GM21515 (cell line): ENCODE measurements around the gene CUX1.

Source experiments
- ATAC-seq: cut with Tn5 transposase; IDR thresholded peaks from one replicate; pipeline ENCODE4 v1.9.1; 2021; ENCODE audit not compliant: unreplicated experiment

Gene CUX1

DNA sequence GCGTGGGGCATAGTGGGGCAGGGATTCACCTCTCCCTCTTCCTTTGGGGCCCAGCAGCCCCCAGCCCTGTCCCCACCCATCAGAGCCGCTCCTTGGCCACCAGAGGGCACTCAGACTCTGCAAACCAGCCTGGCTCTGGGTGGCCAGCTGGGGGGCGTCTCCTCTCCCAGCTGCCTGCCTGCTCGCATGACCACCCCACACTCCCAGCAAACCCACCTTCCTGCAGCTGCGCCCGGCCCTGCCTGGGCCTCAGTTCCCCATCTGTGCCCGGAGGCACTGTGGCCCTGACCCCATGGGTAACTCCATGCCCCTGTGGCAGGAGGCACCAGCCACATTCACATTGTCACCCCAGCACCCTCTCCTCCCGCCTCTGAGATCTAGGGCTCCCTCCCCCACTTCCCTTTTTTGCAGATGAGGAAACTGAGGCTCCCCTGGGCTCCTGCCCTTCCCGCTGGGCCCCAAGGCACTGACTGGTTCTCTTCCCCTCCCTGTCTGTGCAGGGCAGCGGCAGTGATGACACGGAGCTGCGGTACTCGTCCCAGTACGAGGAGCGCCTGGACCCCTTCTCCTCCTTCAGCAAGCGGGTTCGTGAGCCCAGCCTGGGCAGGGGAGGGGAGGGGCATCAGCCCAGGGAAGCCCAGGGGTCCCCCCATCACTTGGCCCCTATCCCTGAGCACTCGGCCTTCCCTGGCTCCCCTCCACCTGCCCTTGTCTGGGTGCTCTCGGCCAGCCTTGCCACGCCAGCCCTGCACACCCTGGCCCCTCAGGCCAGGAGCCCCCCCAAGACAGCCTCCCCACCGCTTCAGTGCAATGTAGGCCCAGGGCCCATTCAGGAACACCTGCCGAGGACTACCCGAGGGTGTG, 462.3 kb downstream of the CUX1 start:
- peak; percentile 65 for ATAC-seq

DNA sequence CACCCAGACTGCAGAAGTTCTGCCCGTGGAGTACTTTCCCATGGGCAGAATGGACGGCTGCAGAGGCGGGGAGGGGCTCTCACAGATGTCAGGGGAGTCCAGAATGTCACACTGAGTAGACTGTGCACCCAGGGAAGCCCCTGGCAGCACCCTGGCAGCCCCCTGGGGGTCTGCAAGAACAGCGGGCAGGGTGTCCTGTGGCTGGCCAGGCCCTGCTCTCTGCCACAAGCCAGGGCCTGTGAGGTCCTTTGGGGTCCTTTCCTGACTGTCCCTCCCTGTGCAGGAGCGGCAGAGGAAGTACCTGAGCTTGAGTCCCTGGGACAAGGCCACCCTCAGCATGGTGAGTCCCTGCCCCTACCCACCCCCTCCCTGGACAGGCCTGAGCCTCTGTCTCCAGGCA, 463.1 kb downstream of the CUX1 start:
- no peak for ATAC-seq

DNA sequence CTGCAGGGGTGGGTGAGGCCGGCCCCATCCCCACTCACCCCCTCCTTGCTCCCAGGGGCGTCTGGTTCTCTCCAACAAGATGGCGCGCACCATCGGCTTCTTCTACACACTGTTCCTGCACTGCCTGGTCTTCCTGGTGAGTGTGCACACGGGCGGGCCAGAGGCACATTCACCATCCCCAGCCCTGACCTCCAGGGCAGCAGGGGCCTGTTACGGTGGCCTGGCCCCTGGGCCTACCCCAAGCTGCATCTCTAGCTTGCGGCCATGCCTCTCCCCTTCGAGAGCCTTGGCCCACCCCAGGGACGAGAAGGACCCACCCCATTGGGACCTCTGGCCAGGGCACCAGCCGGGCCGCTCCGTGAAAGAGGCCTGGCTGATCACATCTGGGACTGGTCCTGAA, 464.4 kb downstream of the CUX1 start:
- no peak for ATAC-seq

DNA sequence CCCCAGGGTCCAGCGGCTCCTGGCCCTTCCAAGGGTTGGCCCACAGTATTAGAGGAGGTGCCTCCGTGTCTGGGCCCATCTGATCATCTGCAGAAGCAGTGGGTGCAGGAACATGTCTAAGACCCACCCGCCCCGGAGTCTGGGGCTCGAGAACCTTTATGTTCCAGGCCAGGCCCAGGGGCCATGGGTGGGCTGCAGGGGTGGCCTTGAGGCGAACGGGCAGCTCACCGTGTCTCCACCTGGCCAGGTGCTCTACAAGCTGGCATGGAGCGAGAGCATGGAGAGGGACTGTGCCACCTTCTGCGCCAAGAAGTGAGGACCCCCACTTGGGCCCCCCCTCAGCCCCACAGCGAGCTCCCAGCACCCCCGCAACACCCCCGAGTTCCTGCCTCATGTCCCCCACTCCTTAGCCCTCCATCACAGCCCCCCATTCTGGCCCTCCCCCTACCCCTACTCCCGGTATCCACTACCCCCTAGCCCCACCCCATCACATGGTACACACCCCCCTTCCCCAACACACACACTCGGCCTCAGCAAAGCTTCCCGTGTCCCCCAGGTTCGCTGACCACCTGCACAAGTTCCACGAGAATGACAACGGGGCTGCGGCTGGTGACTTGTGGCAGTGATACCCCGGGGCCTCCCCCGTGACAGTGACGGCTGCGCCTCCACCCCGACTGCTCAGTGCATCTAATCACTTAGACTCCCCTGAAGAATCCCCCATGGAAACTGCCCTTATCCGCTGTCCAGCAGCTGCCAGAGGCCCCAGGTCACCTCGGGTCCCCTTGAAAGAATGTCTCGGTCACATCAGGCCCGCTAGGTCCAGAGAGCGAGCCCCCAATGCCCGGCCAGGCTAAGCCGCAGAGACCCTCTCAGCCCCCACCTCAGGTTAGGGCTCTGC, 465.3 kb downstream of the CUX1 start:
- ATAC-seq = no peak

DNA sequence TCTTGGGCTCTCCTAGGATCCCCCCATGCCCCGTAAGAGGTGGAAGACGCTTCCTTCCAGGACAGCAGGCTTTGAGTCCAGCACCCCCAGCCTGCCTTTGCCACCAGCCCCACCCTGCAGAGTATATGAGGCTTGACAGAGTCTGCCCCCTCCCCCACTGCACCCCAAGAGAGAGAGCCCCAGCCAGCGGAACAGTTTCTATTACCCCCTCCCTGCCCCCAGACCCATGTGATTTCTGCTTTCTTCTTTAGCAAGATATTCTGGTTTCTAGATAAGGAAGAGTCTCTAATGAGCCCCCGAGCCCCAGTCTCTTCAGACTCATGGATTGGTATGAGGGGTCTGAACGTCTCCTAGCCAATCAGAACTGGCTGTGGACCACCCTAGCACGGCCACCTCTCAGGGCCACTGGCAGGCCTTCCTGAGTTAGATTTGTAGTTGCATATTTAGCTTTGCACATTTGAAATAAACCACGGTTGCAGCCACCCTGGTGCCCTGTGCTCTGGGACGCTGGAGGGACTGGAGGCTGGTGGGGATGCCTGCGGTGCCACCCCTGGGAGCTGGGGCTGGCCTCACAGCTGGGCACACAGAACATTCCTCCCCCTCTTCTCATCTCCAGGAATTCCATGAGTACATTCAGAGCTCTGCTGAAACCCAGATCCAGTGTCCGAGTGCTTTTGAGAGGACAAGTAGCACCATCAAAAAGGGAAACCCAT, 466.2 kb downstream of the CUX1 start:
- no peak for ATAC-seq

DNA sequence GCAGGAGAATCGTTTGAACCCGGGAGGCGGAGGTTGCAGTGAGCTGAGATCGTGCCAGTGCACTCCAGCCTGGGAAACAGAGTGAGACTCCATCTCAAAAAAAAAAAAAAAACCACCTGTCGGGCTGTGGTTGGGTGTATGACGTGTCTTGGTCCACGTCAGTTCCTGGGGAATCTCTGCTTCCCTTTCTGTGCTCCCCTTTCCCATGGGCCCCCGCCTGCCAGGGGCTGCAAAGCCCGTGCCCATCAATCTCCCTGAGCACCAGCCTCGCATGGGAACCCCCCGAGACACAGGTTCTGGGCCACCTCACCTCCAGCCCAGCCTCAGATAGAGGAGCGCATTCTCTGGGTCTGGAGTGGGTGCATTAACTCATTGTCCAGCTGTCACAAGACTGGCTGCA, 467.0 kb downstream of the CUX1 start:
- ATAC-seq = no peak

DNA sequence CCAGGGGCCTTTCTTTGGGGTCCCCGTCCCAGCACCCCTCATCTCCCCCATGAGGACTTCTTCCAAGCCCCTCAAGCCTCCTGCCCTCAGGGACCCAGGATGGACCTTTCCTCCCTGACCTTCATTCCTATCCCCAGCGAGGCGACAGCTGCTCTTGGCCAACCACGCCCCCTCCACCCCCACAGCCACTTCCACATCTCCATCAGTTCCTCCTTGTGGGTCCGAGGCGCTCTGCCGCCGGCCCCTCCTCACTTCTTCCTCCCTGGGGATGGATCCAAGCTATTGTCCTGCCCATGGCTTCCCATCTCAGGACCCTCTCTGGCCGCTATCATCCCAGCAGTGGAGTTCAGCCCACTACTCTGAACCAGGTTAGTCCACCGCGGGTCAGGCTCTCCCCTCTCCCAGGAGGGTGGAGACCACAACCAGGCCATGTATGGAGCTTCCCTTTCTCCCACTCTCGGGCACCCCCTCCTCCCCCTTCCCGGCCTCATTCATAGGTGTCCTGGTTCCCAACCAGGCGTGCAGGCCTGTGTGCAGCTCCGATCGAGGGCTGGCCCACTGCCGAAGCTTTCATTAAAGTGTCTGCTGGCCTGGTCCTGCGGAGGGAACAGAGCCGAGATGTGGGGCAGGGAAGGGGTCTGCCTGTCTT, 467.6 kb downstream of the CUX1 start:
- no peak for ATAC-seq

DNA sequence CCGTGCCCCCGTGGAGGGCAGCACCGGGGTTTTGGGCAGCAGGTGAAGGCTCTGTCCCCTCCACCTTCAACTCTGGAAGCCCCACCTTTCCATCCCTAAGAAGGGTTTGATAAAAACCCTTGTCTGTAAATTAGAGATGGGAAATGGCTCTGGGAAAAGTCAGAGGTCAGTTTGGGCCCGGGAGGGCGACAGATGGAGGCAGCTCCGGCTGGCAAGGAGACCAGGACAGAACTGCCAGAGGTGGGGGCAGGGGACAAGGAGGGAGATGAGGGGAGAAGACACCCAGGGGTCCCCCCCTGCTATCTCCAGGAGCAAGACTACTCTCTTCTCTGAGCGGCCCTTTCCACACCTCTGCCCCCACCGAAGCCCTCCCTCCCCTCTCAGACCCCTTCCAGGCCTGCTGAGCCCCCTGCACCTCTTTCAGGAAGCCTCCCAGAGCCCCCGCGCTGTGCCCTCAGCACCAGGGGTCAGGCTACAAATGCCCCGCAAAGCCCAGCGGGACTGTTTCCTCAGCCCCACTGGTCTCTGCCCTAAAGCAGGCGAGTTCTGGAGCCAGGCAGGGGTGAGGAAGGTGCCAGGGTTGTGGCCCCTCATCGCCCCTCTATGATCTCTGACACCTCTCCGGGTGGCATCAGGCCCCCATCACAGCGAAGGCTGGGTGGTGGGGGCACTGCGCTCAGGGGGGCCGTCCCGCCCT, 468.3 kb downstream of the CUX1 start:
- no peak for ATAC-seq

DNA sequence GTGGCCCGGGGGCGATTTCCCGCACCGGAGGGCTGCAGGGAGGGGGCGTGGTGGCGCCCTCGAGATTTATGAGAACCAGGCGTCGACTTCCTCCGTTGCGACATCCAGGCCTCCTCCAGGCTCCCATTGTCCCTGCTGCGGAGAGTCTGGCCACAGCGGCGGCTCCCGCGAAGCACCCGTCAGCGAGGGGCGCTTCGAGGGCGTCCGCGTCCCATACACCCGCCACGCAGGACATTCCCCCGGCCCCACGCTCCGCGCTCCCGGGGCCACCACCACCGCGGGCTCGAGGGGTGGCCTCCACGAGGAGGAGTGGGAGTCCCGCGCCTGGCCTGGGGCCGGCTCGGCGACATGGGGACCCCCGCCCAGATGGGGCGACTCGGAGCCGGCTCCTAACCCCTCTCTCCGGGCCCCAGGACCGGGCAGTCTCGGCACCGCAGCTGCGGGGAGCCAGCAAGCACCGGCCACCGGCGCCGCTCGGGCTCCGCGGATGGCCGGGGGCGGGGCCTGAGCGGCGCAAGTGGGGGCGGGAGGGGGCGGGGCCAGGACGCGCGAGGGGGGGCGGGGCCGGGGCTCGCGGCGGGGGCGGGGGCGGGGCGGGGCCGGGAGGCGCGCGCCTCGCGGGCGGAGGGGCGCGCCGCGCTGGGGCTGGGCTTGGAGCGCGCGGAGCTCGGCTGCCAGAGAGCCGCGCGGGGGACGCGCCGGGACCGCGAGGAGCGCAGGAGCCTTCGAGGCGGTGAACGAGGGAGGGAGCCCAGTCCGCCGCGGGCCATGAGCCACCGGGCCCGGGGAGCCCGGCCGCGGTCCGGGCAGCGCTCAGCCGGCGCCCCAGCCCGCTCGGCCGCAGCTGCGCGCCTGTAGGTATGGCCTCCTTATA, 469.0 kb downstream of the CUX1 start, which contains the start of gene SH2B2:
TSS of gene SH2B2 (plus strand) at position 632 of the 874 bp plus-strand sequence. CDS start 13,683 bp downstream, outside the sequence.
- ATAC-seq = peak; percentile 22

DNA sequence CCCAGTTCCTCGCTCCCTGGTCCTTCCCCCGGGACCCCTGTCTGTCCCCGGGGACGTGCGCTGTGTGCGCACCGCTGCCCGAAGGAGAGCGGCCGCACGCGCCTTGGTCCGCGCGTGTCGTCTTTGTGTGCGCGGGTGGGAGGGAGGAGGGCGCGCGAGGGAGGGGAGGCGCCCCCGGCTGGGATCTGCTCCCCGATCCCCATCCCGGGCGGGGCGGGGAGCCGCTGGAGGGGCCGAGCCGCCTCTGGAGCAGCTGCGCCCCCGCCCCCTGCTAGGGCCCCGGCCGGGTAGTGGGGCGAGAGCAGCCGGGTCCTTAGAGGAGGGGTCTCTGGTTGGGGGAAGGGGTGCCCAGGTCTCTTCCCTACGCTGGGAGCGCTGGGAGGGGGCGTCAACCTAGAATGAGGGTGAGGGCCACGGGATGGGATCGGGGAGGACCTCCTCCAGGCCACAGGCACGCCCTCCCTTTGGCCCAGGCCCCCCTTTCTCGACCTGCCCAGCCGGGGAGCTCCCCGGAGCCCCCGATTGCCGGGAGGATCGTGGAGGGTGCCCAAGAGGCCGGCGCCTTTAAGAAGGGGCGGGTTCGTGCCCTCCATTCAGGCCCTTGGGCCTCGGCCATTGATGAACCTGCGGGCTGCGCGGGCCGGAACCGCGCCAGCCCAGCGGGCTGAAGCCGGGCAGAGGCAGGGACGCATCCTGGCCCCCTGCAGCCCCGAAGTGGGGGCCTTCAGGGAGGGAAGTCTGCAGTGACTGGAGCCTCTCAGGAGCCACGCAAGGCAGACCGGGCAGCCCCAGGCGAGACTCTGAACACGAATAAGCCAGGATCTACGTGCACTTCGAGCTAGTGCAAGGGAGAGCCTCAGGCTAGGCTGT, 469.9 kb downstream of the CUX1 start:
- ATAC-seq = no peak

DNA sequence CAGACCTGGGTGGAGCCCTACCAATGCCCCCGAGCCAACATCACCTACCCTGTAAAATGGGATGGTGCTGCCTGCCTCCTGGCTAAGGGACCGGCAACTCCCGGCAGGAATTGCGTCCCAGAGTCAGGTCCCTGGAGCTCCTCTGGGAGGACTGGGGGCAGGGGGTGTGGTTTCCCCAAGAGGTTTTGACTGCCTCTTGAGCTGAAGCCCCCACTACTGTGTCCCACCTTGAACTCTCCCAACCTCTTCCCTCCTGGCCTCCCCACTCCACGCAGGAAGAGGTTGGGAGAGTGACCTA, 470.5 kb downstream of the CUX1 start:
- no peak for ATAC-seq

DNA sequence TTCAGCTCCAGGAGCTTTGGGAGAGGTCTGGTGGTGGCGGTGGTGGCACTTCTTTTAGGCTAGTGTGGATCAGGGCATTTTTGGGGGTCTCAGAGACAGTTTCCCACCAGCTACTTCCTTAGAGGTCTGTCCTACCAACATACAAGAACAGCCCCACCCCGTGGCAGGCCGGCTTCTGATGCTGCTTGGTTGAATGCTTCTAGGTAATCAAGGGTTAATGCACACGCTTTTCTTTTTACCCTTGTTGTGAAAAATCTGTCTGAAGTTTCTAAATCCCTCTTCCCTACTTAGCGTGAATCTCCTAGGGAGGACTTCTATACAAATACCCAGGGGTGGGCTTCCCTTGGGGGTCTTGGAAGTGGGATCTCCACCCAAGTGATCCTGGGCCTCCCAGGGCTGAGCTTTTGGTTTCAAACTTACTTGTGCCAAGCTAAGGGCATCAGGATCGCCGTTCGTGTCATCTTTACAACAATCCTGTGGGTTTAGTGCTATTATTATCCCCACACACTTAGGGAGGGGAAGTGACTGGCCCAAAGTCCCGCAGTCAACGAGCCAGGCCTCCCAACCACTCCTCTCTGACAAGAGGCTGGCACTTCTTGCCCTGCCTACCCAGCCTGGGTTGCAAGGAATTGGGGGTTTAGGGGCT, 471.0 kb downstream of the CUX1 start:
- ATAC-seq = no peak

DNA sequence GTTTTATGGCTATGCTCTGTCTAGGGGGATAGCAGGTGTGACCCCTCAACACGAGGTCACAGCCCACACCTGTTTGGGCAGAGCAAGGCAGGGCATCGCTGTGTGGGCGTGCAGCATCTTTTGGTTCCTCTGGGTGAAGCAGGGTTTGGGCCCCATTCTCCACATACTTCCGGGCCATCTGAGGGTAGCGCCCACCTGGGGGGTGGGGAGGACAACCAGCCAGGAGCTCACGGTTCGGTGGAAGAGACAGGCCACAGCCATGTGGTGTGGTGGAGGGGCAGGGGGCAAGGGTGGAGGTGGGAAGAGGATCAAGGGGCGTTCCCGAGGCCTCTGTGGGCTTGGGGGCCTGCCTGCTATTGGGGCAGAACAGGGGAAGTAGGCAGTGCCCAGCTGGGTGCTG, 471.6 kb downstream of the CUX1 start:
- ATAC-seq = no peak

DNA sequence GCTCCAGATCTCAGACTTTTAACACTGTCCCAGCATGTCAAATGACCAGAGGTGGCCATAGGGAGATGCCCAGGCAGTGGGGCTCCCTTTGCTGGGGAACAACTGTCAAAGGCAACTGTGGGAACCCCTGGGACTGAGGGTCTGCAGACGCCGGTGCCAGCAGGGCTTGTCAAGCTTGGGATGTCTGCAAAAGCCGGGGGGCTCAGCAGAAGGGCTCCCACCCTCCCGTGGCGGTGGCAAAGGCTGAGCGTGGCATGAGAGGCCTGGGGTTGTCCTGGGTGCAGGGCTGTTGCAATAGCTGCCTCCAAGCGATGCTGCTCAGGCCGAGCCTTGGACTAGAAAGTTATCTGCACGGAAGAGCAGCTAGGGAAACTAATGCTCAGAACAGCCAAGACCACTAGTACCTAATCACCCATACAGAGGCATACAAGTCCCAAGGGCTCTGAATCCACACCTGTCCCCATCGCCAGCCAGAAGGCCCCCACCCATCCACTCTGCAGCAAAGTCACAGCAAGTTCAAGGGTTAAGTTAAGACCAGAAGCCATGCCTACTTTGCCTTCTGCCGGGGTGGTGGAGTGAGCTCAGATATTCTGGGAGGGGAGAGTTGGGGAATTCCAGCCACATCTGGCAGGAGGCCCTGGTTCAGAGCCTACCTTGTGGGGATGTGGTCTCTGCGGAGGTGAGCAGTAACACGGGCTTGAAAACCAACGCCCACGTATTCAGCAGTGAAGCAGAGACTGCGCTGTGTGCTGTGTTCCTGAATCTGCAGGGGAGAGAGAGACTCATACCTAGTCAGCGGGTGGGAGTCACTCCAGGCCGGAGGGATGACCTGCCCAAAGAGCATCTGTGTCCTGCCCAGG, 473.9 kb downstream of the CUX1 start:
- peak; percentile 41 for ATAC-seq

DNA sequence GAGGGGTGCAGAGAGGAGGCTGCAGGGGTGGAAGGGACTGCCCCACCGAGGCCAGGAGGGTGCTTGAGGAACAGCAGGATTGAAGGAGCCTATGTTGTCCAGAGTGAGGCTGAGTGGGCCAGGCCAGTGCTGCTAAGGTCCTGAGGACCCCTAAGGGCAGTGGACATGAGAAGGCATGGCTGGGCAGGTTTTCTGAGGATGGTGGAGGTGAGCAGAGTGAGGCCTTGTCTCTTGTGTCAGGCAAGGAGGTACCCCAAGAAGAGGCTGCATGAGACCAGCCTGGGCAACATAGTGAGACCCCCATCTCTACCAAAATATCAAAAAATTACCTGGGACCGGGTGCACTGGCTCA, 474.5 kb downstream of the CUX1 start:
- ATAC-seq = no peak

DNA sequence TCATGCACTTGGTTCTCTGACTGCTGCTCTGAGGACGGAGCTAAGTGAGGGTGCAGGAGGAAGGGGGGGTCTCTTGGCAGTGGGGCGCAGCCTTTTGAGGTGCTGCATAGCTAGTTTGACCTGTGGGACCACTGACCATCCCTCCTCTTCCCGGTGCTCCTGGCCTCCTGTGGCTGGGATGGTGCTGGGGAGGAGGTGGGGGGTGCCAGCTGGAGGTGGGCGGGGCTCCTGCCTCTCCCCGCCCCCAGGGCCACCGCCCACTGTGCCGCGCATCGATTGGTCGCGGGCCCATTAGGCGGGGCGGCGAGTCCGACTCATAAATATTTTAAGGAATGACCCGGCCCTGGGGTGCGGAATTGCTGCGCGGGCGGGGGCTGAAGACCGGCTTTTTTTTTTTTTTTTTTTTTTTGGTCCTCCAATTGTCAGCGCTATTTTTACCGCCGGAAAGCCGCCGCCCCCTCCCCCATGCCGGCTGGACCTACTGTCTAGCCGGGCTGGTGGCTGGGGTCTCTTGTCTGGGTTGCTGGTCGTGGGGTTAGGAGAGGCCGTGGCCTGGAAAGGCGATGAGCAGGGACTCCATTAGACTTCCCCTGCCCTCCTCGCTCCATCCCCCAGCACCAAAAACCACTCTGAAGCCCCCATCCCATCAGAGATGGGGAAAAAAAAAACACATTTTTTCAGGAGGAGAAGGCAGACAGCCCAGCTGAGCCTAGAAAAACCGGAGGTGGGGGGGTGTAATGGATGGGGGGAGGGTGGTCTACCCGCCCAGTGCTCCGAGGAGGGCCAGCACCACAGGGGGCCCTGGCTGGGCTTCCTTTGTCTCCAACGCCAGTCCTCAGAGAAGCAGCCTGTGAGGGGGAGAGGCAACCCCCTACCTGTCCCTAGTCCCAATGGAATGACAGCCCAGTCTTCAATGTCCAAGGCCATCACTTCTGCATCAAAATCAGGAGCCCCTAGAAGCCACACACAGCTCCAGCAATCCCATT, 475.7 kb downstream of the CUX1 start:
- no peak for ATAC-seq
